GM12878 (cell line): Measurements from ENCODE around the gene FAM219A. TPM values are rescaled to one million over a fixed set of nuclear protein-coding genes. Genes with fewer than 3 reads are reported as not detected.

Source experiments
- CHD4 ChIP-seq: fragments of 200-600 bp; sonication (generic); IDR thresholded peaks from 2 replicates; pipeline ENCODE4 v1.6.1; 2016; ENCODE audit warnings: mild to moderate bottlenecking
- ETV6 ChIP-seq, 2 experiments: fragments of 450-650 bp in 1 of 2; IDR thresholded peaks in 1 of 2; conservative IDR thresholded peaks in 1 of 2; 2 replicates each; pipeline ENCODE4 v1.6.1; 2014; ENCODE audit warnings: antibody characterized with exemption in 1 of 2, borderline replicate concordance in 1 of 2, low read depth in 1 of 2, mild to moderate bottlenecking in 1 of 2, moderate library complexity in 1 of 2
- POU2F2 ChIP-seq: IDR thresholded peaks from 3 replicates; pipeline ENCODE4 v1.6.1; 2011; ENCODE audit warnings: low read depth, mild to moderate bottlenecking, low read length, borderline replicate concordance
- polyA plus RNA-seq, 11 experiments: library from polyadenylated mRNA; depleted of rRNA in 4 of 11; unstranded in 6 of 11; stranded (reverse) in 5 of 11; fragments of >200 nt; fragmentation: Nextera tagmentation in 4 of 11; fragmentation: Illumina TruSeq in 1 of 11; extraction: Ambion mirVana in 4 of 11; extraction: Trizol in 1 of 11; gene quantifications; 1 replicate in 1 of 11; 2 replicates in 10 of 11; pipeline versions ENCODE4 v1.2.1 to v1.2.3, GENCODE V29; 2011 to 2016; ENCODE audit warnings: inconsistent platforms in 2 of 11, missing spikeins in 2 of 11, low read depth in 1 of 11
- total RNA-seq, 4 experiments: library from RNA; depleted of rRNA in 3 of 4; stranded (reverse); fragments of >200 nt in 3 of 4; fragmentation: Illumina TruSeq in 1 of 4; extraction: Trizol in 1 of 4; gene quantifications; 2 replicates each; pipeline versions ENCODE4 v1.2.1 to v1.2.3, GENCODE V29; 2013 to 2021
- TF ChIP-seq, protein P1 (sequence below): IDR thresholded peaks from 2 replicates; pipeline ENCODE4 v1.6.1; 2012; ENCODE audit warnings: improper control_type of control experiment, low read depth, low read length; ENCODE audit not compliant: insufficient replicate concordance
- TF ChIP-seq, protein P2 (sequence below): fragments of 450-650 bp; IDR thresholded peaks from 2 replicates; pipeline ENCODE4 v1.6.1; 2016; ENCODE audit warnings: mild to moderate bottlenecking
- TF ChIP-seq, protein P3 (sequence below): fragments of 450-650 bp; IDR thresholded peaks from 2 replicates; pipeline ENCODE4 v1.6.1; 2017; ENCODE audit warnings: mild to moderate bottlenecking

The FAM219A gene
- total and polyA plus RNA-seq, 10 of the 15 experiments (the other 5 are each of a cell fraction or from before 2014, with no cell fraction given): 0.11 to 2.0 (median 0.71) TPM

DNA sequence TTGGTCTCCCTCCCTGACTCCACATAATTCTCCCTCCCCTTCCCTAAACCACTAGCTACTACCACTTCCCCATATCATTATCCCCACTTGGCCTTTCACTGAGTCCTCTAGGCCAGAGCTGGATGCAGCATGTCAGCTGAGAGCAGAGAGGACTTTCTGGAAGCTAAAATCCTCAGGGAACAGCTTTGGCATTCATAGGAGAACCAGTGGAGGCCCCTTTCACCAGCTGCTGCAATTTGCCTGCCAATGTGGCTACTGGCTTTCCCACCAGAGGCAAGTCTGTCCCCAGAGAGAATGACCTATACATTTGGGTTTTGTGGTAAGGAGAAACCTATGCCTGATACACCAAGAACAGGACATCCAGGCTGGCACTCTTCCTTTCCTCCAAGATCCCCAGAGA, 14.4 kb downstream of the FAM219A start (continued):
- TF ChIP-seq, protein P1, sequence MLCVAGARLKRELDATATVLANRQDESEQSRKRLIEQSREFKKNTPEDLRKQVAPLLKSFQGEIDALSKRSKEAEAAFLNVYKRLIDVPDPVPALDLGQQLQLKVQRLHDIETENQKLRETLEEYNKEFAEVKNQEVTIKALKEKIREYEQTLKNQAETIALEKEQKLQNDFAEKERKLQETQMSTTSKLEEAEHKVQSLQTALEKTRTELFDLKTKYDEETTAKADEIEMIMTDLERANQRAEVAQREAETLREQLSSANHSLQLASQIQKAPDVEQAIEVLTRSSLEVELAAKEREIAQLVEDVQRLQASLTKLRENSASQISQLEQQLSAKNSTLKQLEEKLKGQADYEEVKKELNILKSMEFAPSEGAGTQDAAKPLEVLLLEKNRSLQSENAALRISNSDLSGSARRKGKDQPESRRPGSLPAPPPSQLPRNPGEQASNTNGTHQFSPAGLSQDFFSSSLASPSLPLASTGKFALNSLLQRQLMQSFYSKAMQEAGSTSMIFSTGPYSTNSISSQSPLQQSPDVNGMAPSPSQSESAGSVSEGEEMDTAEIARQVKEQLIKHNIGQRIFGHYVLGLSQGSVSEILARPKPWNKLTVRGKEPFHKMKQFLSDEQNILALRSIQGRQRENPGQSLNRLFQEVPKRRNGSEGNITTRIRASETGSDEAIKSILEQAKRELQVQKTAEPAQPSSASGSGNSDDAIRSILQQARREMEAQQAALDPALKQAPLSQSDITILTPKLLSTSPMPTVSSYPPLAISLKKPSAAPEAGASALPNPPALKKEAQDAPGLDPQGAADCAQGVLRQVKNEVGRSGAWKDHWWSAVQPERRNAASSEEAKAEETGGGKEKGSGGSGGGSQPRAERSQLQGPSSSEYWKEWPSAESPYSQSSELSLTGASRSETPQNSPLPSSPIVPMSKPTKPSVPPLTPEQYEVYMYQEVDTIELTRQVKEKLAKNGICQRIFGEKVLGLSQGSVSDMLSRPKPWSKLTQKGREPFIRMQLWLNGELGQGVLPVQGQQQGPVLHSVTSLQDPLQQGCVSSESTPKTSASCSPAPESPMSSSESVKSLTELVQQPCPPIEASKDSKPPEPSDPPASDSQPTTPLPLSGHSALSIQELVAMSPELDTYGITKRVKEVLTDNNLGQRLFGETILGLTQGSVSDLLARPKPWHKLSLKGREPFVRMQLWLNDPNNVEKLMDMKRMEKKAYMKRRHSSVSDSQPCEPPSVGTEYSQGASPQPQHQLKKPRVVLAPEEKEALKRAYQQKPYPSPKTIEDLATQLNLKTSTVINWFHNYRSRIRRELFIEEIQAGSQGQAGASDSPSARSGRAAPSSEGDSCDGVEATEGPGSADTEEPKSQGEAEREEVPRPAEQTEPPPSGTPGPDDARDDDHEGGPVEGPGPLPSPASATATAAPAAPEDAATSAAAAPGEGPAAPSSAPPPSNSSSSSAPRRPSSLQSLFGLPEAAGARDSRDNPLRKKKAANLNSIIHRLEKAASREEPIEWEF: no peak
- TF ChIP-seq CHD4 (no peak), ETV6 (conservative IDR thresholded peaks at IDR 0.05 in 1 of 2, IDR thresholded peaks at IDR 0.05 in 1 of 2; ENCODE audit: borderline replicate concordance in 1 of 2, low read depth in 1 of 2) (no peak), POU2F2 (no peak)
- TF ChIP-seq, protein P2, sequence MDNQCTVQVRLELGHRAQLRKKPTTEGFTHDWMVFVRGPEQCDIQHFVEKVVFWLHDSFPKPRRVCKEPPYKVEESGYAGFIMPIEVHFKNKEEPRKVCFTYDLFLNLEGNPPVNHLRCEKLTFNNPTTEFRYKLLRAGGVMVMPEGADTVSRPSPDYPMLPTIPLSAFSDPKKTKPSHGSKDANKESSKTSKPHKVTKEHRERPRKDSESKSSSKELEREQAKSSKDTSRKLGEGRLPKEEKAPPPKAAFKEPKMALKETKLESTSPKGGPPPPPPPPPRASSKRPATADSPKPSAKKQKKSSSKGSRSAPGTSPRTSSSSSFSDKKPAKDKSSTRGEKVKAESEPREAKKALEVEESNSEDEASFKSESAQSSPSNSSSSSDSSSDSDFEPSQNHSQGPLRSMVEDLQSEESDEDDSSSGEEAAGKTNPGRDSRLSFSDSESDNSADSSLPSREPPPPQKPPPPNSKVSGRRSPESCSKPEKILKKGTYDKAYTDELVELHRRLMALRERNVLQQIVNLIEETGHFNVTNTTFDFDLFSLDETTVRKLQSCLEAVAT: no peak
- TF ChIP-seq, protein P3, sequence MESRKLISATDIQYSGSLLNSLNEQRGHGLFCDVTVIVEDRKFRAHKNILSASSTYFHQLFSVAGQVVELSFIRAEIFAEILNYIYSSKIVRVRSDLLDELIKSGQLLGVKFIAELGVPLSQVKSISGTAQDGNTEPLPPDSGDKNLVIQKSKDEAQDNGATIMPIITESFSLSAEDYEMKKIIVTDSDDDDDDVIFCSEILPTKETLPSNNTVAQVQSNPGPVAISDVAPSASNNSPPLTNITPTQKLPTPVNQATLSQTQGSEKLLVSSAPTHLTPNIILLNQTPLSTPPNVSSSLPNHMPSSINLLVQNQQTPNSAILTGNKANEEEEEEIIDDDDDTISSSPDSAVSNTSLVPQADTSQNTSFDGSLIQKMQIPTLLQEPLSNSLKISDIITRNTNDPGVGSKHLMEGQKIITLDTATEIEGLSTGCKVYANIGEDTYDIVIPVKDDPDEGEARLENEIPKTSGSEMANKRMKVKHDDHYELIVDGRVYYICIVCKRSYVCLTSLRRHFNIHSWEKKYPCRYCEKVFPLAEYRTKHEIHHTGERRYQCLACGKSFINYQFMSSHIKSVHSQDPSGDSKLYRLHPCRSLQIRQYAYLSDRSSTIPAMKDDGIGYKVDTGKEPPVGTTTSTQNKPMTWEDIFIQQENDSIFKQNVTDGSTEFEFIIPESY: no peak
